Fibroblast of villous mesenchyme (primary cell): ENCODE measurements around the gene HSPA4. TPM values are rescaled to one million over a fixed set of nuclear protein-coding genes. Genes with fewer than 3 reads are reported as not detected.

Experiments used
- DNase-seq: peaks from one replicate; pipeline ENCODE4 v3.0.0-alpha.2; 2010; ENCODE audit warnings: low read depth
- H3K4me3 ChIP-seq: 2 replicates; pipeline ENCODE4 v1.5.1; 2011; ENCODE audit warnings: low read depth, mild to moderate bottlenecking, low read length
- total RNA-seq: library from RNA; depleted of rRNA; stranded (reverse); fragments of >200 nt; gene quantifications from 2 replicates; pipeline ENCODE4 v1.2.3, GENCODE V29; 2012
- TF ChIP-seq, protein P1 (sequence below): IDR thresholded peaks from 2 replicates; pipeline ENCODE4 v1.5.1; 2012; ENCODE audit warnings: low read depth, mild to moderate bottlenecking, low read length; ENCODE audit not compliant: insufficient read depth

Gene HSPA4
- total RNA-seq, 1 donor: 187 TPM

DNA sequence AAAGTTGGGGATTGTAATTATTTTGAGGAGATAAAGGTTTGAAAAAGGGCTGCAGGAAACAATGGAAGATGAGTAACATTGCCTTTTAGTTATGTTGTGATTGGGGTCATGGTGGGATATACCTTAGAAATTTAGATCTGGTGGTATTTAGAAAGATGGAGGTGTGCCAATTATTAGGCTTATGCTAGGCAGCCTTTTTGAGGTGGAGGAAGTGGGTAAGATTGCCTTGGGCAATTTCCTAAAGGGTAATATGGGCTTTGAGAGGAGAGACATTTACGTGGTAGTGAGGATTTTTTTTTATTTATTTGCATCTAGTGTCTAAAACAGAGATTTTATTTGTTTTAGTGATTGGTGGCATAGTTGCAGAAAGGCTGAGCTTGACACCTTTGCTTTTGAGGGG is 10.5 kb downstream of the HSPA4 start:
- DNase-seq: no peak
- TF ChIP-seq, protein P1, sequence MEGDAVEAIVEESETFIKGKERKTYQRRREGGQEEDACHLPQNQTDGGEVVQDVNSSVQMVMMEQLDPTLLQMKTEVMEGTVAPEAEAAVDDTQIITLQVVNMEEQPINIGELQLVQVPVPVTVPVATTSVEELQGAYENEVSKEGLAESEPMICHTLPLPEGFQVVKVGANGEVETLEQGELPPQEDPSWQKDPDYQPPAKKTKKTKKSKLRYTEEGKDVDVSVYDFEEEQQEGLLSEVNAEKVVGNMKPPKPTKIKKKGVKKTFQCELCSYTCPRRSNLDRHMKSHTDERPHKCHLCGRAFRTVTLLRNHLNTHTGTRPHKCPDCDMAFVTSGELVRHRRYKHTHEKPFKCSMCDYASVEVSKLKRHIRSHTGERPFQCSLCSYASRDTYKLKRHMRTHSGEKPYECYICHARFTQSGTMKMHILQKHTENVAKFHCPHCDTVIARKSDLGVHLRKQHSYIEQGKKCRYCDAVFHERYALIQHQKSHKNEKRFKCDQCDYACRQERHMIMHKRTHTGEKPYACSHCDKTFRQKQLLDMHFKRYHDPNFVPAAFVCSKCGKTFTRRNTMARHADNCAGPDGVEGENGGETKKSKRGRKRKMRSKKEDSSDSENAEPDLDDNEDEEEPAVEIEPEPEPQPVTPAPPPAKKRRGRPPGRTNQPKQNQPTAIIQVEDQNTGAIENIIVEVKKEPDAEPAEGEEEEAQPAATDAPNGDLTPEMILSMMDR: no peak
- no peak overlapping the region for H3K4me3 ChIP-seq

DNA sequence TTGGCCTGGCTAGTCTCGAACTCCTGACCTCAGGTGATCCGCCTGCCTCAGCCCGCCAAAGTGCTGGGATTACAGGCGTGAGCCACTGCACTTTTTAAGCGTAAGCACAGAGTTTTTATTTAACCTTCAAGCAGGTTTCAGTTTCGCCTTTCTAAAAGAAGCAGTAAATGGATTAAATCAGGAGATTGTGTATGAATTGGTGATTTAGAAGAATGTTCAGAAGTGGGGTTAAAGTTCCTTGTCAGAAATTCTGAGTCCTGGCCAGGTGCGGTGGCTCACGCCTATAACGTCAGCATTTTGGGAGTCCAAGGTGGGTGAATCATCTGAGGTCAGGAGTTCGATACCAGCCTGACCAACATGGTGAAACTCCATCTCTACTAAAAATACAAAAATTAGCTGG is 12.2 kb downstream of the HSPA4 start:
- TF ChIP-seq, protein P1: no peak
- DNase-seq: no peak
- no peak overlapping the region for H3K4me3 ChIP-seq

DNA sequence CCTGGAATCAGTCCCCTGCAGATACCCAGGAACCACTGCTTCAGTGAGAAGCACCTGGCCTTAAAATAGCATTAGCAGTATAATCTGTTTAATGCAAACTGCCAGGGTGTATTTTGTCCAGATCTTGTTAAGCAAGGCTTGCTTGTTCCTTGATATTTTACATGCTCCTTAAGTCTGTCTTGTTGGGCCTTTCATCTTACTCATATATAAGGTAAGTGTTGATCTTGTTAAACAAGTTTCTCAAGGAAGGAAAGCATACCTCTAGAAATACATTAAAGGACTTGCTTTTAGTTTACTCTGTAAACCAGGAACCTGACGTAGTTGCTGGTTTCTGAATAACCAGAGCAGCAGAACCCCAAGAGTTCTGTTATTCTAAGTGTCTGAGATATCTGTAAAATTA is 13.7 kb downstream of the HSPA4 start:
- TF ChIP-seq, protein P1: no peak
- DNase-seq: no peak
- no peak overlapping the region for H3K4me3 ChIP-seq

DNA sequence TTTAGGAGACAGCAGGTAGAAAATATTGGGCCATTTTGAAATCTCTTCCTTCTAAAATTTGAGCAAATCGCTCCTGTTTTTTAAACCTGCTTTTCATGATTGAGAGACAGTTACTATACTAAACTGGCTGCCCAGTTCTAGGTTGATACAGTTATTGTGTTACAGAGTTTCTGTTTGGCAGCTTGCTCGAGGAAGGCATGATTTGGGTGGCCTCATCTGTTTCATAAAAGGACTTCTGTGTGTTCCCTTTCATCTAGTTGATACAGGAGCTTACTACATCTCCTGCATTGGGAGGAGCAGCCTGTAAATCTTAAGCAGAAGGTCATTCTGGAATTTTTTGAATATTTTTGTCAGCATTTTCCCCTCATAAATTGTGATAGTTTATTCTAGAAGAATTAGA is 14.2 kb downstream of the HSPA4 start:
- DNase-seq: no peak
- H3K4me3 ChIP-seq: no peak overlapping the region
- TF ChIP-seq, protein P1: no peak

DNA sequence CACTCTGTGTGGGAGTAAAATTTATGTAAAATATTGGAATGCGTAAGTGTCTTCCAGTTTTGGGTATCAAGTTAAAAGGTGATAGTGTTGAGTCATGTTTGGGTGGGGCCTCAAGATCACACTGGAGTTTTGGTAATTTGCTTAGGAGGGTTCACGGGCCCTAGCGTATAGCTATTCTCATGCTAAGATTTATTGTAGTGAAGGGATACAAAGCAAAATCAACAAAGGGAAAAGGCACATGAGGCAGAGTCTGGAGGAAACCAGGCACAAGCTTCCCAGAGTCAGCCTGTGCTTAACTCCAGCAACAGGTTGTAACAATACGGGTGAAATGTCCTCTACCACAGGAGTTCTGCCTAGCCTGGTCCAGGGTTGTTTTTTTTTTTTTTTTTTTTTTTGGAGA is 20.2 kb downstream of the HSPA4 start:
- DNase-seq: no peak
- no peak overlapping the region for H3K4me3 ChIP-seq
- TF ChIP-seq, protein P1: no peak

DNA sequence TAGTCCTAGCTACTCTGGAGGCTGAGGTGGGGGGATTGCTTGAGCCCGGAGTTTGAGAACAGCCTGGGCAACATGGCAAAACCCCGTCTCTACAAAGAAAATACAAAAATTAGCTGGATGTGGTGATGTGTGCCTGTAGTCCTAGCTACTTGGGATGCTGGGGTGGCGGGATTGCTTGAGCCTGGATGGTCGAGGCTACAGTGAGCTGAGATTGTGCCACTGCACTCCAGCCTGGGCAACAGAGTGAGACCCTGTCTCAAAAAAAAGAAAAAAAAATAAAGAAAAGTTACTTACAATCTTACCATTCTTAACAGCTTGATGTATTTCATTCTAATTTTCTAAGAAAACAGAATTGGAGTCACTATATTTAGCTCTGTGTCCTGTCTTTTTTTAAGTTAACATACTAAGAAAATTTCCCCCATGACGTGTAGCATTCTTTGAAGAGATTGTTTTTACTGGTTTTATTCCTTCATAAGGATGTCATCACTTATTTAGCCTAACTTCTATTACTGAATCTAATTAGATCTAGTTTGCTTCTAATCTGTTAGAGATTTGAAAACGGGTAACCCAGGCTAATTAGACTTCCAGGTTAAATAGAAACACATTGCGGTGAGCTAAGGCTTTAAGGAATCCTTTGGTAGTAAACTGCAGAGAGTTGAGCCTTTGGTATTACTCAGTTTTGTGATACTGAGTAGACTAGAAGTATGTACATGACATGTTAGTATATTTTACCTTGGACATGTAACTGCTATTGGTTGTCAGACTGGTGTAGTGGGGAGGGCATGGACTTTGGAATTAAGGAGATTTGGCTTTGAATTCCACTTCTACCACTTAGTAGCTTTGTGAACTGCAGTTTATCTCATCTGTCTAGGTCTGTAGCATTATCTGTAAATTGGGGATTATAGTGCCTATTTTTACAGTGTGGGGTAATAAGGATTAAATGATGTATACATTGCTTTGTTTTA is 24.0 kb downstream of the HSPA4 start:
- H3K4me3 ChIP-seq: no peak overlapping the region
- TF ChIP-seq, protein P1: no peak
- peak; percentile 49 for DNase-seq
